Stimulated activated CD4-positive, alpha-beta T cell treated with anti-CD3 and anti-CD28 coated beads, Interleukin-1b, Interleukin-23, amount 100 ng/mL, for 48 hours (primary cell): ENCODE data around the gene EHBP1L1.

ENCODE experiments used
- DNase-seq: peaks from one replicate; pipeline ENCODE4 v3.0.0-alpha.2; 2020

Gene EHBP1L1

DNA sequence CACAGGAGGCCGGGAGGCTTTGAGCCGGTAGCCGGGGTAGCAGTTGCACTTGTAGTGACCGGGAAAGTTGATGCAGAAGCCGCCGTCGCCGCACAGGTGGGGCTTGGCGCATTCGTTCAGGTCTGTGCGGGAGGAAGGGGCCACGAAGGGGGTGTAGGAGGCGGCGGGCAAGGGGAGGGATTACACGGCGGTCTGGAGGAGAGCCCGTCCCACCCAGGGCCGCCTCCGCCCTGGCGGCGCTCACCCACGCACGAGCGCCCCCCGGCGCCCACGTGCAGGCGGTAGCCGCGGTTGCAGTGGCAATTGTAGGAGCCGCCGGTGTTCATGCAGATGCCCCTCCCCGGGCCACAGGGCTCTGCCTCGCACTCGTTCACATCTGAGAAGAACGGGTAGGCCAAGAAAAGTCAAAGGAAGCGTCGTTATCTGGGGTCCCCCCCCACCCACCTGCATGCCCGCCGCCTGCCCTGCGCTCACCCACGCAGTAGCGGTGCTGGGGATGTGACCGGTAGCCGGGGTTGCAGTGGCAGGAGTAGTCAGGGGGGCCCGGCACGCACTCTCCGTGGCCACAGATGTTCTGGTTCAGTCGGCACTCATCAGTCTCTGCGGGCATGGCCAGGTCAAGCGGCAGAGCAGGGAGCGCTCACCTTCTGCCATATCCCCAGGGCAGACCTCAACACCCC lies 28.3 kb upstream of the EHBP1L1 start:
- DNase-seq: no peak

GRCh38 chr11:65548395-65548794 lies 27.5 kb upstream of the EHBP1L1 start:
- DNase-seq: no peak

GRCh38 chr11:65549096-65549495 lies 26.8 kb upstream of the EHBP1L1 start:
- no peak for DNase-seq

GRCh38 chr11:65551572-65552387 lies 24.1 kb upstream of the EHBP1L1 start:
- DNase-seq: peak; percentile 44

- DNase-seq: no peak
Observed at GRCh38 chr11:65552388-65552951, 23.4 kb upstream of the EHBP1L1 start.

- peak; percentile 70 for DNase-seq
Observed at GRCh38 chr11:65553301-65554001, 22.4 kb upstream of the EHBP1L1 start.

GRCh38 chr11:65554057-65554818 lies 21.6 kb upstream of the EHBP1L1 start:
- no peak for DNase-seq

DNA sequence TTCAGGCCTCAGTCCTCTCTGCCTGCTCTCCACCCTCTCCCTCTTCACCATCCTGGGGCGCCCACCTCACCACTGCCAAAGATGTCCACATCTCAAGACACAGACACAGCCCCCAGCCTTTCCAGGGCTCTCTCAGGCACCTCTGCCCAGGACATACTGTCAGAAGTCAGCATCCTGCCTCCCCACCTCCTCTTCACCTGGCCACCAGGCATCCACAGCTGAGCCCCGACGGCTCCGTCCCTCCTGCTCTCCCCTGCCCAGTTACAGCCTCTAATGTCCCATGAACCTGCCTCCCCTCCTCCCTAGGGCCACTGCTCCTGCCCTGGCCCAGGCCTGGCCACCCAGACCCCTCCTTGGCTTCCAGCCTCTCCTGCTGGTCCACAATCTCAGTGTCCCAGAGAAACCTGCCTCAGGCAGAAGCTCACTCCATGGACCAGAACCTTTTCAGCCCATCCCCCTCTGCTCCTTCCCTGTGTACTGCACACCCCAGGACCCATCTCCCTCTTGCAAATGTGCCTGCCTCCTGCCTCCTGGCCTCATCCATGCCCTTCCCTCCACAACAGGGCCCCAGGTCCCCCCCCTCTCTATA lies 20.9 kb upstream of the EHBP1L1 start:
- no peak for DNase-seq

- DNase-seq: no peak
Observed at GRCh38 chr11:65555693-65556231, 20.1 kb upstream of the EHBP1L1 start.

GRCh38 chr11:65556470-65557279 lies 19.2 kb upstream of the EHBP1L1 start:
- DNase-seq: no peak

- no peak for DNase-seq
Observed at GRCh38 chr11:65557280-65558001, 18.4 kb upstream of the EHBP1L1 start.

DNA sequence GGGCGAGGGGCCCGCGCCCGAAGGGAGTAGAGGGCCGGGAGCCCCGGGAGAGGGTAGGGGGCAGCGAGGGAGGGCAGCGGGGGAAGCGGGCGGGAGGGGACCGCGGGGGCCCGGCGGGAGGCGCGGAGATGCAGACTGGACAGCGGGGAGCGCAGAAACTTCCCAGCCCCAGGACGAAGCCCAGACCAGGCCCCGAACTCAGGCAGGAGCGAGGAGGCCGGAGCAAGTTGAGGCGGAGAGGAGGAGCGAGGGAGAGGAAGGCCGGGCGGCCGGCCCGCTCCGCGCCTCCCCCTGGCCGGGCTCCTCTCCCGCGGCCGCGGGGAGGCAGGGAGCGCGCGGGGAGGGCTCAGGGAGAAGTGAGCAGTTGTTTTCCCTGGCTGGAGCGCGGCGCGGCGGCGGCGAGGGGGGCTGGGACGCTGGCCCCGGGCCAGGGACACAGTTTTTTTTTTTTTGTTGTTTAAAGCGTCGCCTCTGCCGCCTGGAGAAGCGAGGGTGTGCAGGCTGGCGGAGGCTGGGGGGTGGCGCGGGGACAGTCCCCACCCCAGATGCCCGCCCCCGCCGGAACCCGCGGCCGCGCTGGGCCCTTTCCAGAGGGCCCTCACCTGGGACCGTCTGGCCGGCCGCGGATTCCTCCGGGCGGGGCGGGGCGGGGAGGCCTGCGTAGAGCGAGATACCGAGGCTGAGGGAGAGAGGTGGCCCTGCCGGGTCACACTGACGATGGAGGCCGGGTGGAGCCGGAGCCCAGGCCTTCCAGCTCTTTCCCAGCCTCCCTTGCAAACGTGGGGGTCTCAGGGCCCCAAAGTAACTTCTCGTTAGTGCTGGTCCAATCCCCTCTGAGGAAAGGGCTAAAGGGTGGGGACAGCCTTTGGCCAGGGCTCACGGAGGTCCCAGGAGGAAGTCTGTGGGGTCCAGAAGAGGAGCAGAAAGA lies 17.6 kb upstream of the EHBP1L1 start, which contains the start of gene LTBP3:
Gene LTBP3, minus strand, starts transcription at position 358 of the 928 bp plus-strand sequence. CDS start 400 bp downstream, outside the sequence.
- no peak for DNase-seq

DNA sequence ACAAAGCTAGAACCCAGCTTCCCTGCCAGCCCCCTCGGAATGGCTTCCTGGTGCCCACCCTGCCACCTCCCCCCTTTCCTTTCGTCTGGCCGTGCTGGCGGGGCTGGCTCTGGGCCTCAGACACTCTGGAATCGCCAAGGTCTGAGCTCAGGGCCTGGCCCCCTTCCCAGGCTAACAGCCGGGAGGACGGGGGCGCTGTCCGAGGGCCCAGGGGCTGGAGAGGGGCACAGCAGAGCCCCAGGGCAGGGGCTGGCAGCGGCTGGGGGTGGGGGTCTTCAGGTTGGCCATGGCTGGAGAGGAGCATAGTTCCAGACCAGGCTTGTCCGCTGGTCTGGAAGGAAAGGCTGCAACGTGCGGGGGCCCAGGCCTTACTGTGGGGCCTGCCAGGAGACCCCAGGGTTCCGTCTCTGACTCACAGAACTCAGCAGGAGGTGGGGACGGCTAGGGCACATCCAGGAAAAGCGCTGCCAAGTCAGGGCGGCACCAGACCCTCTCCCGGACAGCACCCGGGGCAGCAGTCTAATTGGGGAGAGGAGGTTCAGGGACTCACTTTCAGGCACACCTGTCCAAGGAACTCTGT lies 16.8 kb upstream of the EHBP1L1 start:
- DNase-seq: no peak

GRCh38 chr11:65559535-65559934 lies 16.3 kb upstream of the EHBP1L1 start:
- DNase-seq: peak; percentile 57

DNA sequence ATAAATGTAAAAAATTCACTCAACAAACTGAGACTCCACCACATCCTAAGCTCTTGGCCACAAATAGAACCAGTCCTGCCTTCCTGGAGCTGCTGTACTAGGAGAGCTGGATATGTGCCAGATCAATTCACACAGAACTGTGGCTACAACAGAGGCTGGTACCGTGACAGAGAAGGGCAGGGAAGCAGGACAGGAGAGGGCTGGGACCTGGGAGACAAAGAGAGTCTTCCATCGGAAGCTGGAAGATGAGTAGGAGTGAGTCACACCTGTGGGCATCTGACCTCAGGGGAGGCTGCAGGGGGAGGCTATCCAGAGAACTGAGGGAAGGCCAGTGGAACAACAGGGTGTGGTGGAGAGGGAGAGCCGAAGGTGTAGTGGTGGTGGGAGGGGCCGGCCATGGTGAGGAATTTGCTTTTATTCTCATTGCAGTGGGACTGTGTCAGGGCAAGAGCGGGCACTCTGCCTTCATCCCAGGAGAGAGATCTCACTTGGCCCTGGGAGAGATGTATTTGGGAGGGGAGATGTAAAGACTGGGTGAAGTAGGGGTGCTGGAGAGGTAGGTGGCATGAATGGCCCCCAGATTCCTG lies 15.8 kb upstream of the EHBP1L1 start:
- no peak for DNase-seq

DNA sequence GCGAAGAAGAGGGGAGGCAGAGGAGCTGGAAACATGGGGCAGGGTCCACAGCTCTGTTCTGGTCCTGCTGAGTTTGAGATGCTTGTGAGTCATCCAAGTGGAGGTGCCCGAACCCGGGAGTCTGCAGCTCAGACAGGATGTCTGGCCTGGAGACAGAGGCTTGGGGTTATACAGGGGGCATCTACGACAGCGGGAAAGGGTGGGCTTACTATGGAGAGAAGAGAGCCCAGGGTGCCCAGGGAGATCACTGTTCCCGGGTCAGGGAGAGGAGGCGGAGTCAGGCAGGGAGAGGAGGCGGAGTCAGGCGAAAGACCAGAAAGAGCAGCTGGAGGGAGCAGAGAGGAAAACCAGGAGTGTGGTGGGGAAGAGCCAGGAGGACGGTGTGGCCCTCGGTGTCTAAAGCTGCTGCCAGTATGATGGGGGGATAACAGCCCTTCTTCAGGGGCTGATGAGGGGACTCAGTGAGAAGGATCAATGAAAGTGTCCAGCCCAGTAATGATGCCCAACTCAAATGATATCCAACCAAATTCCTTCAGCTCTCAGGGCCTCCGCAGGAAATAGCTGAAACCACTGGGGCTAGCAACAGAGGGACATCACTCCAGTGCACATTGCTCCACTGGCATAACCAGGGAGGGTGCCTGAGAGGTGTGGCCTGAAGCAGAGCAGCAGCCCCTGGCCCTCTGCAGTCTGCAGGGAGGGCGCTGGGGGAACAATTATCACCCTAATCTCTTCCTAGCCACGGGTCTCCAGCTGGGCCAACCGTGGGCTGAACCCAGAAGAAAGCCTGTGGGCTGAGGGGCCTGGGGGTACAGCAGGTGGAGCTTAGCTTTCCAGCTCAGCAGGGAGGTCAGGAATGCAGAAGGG lies 15.1 kb upstream of the EHBP1L1 start:
- DNase-seq: no peak

- no peak for DNase-seq
Observed at GRCh38 chr11:65562020-65562419, 13.8 kb upstream of the EHBP1L1 start.
